Activated CD4-positive, CD25-positive, alpha-beta regulatory T cell treated with anti-CD3 and anti-CD28 coated beads, Interleukin-2, amount 50 U/mL, for 16 hours (primary cell): Measurements from ENCODE around the gene HID1.

ENCODE experiments used
- DNase-seq: peaks from one replicate; pipeline ENCODE4 v3.0.0-alpha.2; 2020; ENCODE audit warnings: low read depth, low spot score

Gene HID1

DNA sequence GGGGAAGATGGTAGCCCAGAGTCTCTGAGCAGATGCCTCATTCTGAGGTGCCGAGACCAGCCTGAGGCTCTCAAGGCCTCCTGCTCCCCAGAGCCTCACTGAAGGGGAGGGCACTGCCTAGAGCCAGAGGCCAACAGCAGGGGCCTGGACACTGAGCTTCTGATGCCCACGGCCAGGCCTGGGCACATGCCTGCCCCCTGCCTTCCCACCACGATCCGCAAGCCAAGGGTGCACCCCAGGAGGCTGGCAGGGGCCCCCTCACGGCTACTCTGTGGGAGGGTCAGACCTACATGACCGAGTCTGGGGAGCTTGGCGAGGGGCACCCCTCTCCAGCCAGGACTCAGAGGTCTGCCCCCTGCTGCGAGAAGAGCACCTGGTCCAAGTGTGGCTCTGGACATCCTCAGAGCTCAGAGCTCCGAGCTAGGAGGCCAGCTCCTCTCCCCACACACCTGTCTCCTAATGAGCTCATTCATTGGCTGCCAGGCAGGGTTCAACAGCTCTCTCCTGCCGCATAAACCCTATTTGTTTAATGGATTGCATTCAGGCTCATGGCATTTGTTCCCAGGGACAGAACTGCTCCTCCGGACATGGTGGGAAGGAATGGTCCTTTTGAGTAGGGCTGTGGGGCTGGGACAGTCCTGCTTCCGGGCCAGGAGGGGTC, 23.0 kb downstream of the HID1 start:
- no peak for DNase-seq

DNA sequence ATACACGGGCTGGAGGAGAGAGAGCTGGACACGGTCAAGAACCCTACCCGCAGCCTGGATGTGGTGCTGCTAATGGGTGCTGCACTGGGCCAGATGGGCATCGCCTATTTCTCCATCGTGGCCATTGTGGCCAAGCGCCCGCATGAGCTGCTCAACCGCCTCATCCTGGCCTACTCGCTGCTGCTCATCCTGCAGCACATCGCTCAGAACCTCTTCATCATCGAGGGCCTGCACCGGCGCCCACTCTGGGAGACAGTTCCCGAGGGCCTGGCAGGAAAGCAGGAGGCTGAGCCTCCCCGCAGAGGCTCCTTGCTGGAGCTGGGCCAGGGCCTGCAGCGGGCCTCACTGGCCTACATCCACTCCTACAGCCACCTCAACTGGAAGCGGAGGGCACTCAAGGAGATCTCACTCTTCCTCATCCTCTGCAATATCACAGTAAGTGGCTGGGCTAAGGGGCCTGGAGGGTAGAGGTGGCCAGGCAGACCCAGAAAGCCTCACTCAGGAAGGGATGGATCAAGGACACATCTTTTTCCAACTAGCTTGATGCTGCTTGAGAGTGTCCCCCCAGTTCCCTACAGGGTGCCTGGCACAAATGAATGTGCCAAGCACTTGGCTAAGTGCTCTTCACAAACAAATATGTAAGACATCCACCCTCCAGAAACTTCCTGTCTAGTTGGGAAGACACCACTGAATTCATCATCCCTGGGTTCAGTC, 25.4 kb downstream of the HID1 start:
- no peak for DNase-seq

DNA sequence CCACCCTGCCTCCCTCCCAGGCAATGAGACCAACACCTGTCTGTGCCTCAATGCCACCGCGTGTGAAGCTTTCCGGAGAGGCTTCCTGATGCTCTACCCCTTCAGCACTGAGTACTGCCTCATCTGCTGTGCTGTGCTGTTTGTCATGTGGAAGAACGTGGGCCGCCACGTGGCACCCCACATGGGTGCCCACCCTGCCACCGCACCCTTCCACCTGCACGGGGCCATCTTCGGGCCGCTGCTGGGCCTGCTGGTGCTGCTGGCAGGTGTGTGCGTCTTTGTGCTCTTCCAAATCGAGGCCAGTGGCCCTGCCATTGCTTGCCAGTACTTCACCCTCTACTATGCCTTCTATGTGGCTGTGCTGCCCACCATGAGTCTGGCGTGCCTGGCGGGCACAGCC, 25.9 kb downstream of the HID1 start:
- DNase-seq: no peak

DNA sequence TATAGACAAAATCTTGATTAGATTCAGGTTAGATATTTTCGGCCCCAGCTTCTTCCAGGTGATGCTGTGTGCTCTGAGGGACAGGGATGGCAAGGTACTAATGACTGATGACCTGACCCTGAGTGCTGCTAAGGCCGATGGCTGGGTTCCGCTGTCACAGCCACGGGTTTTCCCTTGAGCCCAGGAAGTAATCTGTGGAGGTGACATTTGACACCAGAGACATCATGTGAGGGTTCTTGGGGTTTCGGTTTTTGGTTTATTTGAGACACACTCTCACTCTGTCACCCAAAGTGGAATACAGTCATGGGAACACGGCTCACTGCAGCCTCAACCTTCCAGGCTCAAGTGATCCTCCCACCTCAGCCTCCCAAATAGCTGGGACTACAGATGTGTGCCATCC, 27.0 kb downstream of the HID1 start:
- DNase-seq: no peak

DNA sequence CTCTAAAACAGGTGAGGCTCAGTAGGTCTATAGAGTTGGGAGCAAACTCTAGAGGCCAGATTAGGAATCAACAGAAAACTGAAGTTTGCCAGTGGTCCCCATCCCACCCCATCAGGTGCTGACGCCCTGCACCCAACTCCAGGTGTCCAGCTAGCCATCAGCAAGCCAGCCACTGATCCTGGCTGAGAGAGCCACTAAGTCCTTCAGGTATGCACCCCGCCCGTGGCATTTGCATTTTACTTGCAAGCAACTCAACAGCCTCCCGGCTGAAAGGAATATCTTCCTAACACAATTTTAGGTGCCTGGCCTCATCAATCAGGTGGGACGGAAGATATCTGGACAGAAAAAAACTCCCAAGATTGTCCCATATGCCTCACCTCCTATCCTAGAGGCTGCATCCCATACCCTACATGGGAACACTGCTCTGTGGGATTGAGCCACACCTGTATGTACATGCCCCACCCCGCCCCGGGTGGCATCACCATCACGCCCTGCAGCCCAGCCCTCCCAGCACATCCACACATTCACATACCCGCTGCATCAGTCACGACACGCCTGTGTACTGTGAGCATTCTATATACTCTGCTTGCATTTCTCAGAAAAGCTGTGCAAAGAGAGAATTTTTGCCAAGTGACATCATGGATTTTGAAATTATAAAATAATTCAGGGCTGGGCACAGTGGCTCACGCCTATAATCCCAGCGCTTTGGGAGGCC, 28.6 kb downstream of the HID1 start:
- no peak for DNase-seq

DNA sequence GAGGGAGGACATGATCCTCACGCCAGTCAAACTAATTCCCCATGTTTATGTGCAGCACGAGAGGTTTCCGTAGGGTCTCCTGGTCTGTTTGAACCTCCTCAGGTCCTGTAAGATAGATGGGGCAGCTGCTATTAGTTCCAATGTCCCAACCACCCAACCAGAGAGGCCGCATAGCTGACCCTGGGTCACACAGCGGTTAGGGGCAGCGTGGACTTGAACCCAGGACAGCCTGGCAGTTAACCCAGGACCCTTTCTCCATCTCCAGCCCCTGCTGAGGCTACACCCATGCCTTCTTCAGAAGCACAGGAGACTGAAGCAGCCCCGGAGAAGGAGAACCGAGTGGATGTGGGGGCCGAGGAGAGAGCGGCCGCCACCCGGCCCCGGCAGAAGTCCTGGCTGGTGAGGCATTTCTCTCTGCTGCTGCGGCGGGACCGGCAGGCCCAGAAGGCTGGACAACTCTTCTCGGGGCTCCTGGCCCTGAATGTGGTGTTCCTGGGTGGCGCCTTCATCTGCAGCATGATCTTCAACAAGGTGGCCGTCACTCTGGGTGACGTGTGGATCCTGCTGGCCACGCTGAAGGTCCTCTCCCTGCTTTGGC, 31.3 kb downstream of the HID1 start:
- no peak for DNase-seq

DNA sequence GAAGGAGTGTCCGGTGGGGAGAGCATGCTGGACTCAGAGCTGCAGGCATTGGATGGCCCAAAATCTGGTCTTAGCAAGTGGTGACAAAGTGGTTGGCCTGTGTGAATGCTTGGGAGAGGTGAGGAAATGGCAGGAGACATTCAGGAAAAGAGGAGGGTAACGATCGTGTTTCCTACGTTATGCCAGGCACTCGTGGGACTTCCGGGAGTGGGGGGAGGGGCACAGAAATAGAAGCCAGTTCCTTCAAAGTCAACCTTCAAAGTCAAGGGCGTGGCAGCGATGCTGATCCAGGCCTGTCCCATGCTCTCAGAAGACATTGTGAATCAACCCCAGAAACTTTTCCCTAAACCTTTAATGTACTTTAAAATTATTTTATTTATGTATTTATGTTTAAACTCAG, 33.0 kb downstream of the HID1 start:
- DNase-seq: no peak

DNA sequence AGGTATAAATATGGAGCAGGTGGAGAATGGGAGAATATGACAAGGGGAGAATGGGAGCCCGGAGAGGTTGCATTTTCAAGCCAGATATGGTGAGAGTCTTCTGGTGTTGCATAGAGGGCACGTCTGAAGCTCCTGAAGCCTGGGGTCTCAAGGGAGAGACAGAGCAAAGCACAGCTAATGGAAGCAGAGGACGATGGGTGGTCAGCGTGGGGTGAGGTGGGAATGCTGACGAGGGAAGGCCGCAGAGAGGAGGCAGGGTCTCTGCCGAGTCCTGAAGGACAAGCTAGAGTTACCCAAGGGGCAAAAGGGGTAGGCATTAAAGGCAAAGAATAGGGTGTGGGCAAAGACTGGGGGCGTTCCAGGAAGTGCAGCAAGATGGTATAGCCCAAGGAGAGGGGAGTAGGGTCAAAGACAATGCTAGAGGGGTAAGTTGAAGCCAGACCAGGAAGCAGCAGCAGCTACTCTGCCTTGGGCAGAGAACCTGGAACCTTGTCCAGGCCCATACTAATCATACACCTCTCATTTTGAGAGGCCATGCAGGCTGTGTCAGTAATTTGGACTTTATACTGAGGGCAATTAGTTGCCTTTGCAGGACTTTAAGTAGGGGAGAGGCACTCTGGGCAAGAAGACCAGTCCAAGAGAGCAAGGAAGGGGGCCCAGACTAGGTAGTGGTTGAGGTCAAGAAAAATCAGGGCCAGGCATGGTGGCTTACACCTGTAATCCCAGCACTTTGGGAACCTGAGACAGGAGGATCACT, 34.2 kb downstream of the HID1 start:
- no peak for DNase-seq

DNA sequence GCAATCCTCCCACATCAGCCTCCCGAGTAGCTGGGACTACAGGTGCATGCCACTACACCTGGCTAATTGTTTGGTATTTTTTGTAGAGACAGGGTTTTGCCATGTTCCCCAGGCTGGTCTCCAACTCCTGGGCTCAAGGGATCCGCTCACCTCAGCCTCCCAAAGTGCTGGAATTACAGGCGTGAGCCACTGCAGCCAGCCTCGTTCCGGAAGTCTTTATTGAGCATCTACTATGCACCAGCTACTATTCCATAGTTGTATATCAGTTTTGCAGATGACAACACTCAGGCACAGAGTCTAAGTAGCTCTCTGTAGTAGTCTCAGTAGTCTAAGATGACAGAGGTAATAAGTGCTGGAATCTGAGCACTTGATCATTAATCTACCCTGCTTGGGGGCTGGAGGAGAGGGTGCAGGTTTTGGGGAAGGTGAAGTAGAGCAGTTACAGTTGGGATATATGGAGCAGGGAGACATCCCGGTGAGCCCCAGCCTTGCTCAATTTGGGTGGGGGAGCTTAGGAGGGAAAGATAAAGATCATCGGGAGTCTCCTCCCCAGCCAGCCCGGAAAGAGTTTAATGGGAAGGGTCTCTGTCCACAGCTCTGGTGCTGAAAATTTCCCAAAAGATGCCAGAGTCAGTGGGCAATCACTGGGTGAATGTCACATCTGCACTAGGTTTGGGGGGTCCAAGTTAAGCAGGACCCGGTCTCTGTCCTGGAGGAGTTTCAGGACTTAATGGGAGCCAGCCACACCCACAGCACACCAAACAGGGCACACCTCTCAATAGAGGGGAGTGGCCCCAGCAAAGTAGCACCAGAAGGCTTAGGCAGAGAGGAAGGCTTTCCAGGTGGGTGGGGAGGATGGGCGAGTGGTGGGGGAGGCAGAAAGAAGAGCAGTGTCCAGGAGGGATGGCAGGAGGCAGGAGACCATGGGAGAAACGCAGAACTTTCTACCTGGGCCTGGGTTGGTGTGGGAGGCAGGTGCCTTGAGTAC, 35.2 kb downstream of the HID1 start:
- DNase-seq: no peak

DNA sequence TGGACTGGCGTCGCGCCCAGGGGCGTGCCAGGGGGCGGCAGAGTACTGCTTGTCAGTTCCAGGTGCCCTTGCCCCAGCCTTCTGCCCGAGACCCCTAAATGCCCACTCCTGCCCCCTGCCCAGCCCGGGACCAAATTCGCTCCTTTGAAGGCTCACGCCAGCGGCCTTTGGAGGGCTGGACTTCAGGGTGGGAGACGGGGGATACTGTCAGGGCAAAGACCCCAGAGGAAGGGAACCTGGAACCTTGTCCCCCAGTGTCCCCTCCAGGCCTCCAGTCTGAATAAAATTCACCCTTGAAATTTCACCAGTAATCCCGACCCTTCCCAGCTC, 36.1 kb downstream of the HID1 start:
- no peak for DNase-seq

DNA sequence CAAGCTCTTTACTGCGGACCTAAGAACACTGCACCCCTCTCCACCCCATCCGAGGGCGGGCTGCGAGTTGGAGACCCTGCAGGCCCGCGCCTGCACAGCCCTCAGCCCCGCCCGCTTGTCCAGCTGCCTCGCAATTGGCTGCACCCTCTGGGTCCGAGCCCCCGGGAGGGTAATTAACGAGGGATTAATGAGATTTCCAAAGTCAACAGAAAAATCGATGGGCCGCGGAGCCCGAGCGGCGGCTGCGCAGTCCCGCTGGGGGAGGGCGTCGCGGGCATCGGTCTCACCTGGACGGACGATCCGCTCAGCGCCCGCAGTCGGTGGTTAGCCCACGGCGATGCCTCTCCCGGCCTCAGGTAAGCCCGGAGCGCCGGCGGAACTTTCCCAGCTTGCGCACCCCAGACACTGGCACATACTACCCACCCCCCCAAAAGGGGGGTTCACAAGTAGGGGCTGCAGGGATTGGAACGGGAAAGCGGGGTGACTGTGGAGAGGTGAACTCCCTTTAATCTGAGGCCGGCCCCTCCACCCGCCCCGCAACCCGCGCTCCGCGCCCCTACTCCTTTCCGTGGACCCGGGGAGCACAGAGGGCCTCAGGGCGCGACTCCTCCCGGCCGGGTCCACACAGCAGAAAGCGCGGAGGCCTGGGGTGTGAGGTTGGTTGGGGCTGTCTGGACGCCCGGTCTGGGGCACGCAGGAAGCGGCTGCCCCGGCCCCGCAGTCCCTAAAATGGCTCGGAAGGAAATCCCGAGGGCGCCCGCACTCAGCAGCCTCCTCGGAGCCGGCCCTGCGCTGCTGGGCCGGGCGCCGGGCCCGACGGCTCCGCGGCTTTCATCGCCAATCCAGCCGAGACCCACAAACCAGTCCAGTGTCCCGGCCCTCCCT, 36.7 kb downstream of the HID1 start, which contains the start of gene OTOP3:
OTOP3 (plus strand) TSS at position 314 of the 885 bp plus-strand sequence; CDS start at position 338, 24 bp downstream.
- DNase-seq: no peak

DNA sequence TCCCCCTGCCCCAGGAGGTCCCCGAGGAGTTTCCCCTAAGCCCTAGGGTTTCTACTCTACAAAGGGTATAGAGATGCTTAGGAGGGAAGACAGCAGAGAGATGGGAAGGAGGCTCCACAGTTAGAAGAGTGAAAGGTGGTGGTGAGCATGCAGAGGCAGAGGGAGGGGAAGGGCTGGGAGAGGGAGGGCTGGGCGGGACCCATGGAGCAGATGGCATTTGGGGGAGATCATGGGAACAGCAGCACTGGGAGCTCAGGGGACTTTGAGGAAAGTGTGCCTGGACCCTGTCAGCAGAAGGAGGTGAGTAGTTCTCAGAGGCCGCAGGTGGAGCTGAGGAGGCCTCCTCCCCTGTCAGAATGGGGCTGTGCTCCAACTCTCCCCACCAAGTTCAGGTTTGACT, 37.5 kb downstream of the HID1 start:
- DNase-seq: no peak

DNA sequence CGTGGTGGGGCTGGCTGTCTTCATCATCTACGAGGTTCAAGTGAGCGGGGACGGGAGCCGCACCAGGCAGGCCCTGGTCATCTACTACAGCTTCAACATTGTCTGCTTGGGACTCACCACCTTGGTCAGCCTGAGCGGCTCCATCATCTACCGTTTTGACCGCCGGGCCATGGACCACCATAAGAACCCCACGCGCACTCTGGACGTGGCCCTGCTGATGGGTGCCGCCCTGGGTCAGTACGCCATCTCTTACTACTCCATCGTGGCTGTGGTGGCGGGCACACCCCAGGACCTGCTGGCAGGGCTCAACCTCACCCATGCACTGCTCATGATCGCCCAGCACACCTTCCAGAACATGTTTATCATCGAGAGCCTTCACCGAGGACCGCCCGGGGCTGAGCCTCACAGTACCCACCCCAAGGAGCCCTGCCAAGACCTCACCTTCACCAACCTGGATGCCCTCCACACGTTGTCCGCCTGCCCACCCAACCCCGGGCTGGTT, 42.0 kb downstream of the HID1 start:
- no peak for DNase-seq

DNA sequence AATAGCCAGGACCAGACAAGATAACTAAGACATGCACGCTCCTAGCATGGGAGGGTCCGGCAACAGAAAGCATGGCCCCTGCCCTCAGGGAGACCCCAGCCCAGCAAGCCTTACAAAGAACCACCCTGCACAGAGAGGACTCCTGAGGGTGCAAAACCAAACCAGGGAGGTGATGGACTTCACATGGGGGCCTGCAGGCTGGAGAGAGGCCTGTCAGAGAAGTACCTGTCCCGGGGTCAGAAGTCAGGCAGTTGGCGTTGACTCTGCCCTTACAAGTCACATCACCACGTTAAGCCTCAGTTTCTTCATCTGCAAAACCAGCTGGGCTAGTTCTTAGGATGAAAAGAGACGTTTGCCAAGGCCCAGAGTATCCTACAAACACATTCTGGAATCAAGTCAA, 43.8 kb downstream of the HID1 start:
- no peak for DNase-seq

DNA sequence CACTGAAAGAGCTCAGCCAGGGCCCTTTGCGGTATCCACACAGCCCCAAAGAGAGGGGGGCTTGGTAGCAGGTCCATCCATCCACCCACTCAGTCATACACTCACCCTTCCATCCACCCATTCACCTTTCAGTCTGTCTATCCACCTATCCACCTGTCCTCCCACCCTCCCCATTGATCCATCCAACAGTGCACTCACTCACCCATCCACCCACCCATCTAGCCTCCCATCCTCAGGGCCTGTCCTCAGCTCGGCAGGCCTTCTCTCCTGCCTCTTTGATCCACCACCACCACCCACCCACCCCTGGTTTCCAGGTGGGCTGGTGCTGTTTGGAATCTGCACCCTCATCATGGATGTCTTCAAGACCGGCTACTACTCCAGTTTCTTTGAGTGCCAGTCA, 47.3 kb downstream of the HID1 start:
- no peak for DNase-seq

DNA sequence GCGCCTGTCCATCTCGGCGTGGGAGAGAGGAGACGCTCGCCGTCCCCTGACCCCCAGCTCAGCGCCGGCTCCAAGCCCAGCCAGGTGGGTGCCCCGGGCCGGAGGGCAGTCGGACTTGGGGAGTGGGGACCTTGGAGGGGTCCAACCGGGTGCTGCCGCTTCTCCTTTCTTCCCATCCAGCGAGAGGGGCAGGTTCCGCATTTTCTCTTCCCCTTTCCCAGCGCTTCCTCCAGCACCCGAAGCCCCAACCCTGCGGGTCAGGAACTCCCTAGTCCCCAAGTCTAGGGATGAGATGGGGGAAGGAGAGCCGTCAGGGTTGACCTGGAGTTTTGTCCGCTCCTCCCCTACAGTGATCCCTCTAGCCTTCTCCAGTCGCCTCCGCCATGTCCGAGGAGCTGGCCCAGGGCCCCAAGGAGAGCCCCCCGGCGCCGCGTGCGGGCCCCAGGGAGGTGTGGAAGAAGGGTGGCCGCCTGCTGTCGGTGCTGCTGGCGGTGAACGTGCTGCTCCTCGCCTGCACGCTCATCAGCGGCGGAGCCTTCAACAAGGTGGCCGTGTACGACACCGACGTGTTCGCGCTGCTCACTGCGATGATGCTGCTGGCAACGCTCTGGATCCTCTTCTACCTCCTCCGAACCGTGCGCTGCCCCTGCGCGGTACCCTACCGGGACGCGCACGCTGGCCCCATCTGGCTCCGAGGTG, 48.2 kb downstream of the HID1 start, which contains the start of gene OTOP2:
OTOP2 (plus strand) TSS at position 24 of the 699 bp plus-strand sequence; CDS start at position 384, 360 bp downstream.
- DNase-seq: no peak

DNA sequence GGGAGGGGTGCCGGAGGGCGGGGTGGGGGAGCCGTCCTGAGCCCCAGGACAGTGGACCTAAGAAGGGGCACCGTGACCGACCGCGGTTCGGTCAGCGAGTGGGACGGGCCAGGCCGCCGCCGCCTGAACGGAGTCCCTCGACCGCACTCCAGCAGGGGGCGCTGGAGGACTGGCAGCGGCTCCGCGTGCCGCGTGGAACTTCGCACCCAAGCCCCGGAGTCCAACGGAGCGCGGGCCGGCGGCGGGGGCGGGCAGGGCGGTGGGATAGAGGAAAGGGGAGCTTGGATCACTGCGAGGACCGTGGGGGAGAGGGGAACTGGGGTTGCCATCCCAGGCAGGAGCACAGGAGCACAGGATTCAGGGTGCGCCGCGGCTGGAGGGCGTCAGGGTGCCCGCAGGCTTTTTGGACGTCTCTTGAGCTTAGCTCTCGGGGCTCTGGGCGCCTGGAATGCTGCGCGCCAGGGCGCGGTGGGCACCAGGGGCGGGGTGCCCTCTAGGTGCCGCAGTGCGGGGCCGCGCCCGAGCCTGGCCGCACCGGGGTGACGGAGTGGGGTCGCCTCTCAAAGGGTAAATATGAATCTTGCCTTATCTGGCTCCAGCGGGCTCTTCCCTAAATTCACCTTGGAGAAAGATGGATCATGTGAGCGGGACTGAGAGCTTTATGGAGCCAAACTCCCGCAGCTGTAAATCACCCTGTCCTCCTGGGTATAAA, 48.9 kb downstream of the HID1 start:
- peak; percentile 43 for DNase-seq
